Peyer's patch (tissue), 4 donors: ENCODE results near the gene RNU6-1.

ENCODE experiments used
- POLR2A ChIP-seq, 2 donors: fragments of 450-650 bp; IDR thresholded peaks; one replicate each; pipeline ENCODE4 v1.5.1; 2017; ENCODE audit warnings: antibody characterized with exemption in 2 of 2, mild to moderate bottlenecking in 2 of 2, moderate library complexity in 2 of 2
- TF ChIP-seq, protein P1 (sequence below), 6 experiments: fragments of 450-650 bp in 4 of 6; fragments of 200-600 bp in 2 of 6; sonication (generic) in 1 of 6; IDR thresholded peaks; one replicate each; pipeline ENCODE4 v1.5.1; 2017 to 2019; ENCODE audit warnings: antibody characterized with exemption in 6 of 6, mild to moderate bottlenecking in 3 of 6, moderate library complexity in 1 of 6

DNA sequence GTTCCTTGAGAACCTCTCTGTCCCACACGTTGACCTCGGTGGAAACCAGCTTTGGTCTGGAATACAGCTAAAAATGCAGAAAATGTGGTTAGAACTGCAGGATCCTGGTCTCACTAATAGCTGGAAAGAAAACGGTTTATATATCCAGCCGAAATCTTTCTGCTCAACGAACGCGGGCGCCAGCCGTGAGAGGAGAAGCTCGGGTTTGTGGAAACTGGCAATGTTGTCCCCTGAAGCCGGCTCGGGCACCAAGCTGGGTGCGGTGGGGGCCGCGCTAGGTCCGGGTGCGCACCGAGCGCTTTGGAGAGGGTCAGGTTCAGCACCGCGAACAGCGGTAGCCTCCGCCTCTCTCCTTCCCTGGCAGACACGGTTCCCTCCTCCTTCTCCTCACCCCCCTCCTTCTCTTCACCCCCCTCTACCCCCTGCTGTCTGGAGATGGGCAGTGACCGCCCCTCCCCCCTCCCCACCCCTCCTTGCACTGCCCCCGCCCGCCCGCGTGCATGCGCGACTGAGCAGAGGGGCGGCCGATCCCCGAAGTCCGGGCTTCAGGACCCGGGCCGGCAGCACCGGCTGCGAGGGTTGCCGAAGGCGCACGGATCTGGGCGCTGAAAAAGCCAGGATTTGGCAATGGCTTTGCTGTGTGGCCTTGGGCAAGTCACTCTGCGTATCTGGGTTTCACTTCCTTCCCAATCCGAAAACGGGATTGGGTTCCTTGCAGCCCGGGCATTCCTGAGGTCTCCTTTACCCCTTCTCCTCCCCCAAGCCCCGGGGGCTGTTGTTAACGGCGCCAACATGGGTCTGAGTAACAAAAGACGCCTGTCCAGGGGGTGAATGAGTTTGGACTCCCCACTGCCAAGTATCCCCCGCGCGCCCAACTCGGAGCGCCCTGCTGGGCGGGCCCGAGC, 14.6 kb downstream of the RNU6-1 start, which contains the start of gene SKOR1:
- TF ChIP-seq, protein P1, sequence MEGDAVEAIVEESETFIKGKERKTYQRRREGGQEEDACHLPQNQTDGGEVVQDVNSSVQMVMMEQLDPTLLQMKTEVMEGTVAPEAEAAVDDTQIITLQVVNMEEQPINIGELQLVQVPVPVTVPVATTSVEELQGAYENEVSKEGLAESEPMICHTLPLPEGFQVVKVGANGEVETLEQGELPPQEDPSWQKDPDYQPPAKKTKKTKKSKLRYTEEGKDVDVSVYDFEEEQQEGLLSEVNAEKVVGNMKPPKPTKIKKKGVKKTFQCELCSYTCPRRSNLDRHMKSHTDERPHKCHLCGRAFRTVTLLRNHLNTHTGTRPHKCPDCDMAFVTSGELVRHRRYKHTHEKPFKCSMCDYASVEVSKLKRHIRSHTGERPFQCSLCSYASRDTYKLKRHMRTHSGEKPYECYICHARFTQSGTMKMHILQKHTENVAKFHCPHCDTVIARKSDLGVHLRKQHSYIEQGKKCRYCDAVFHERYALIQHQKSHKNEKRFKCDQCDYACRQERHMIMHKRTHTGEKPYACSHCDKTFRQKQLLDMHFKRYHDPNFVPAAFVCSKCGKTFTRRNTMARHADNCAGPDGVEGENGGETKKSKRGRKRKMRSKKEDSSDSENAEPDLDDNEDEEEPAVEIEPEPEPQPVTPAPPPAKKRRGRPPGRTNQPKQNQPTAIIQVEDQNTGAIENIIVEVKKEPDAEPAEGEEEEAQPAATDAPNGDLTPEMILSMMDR (IDR thresholded peaks at IDR 0.05) = no peak
- no peak for TF ChIP-seq POLR2A (IDR thresholded peaks at IDR 0.05)
